Sigmoid colon (tissue), 7 donors: Measurements from ENCODE around the gene MYO1A. TPM values are rescaled to one million over a fixed set of nuclear protein-coding genes. Genes with fewer than 3 reads are reported as not detected.

ENCODE experiments used
- DNase-seq: peaks from one replicate; pipeline ENCODE4 v3.0.0-alpha.2; 2019
- H3K27ac ChIP-seq, 4 donors: fragments of 200-600 bp; sonication (generic); one replicate each; pipeline ENCODE4 v1.5.1; 2016 to 2019; ENCODE audit warnings: mild to moderate bottlenecking in 1 of 4
- H3K27me3 ChIP-seq, 3 donors: fragments of 200-600 bp; sonication (generic); one replicate each; pipeline ENCODE4 v1.5.1; 2019; ENCODE audit warnings: mild to moderate bottlenecking in 1 of 3
- H3K36me3 ChIP-seq, 4 donors: fragments of 200-600 bp; sonication (generic); one replicate each; pipeline ENCODE4 v1.5.1; 2016 to 2019
- H3K4me1 ChIP-seq, 4 donors: fragments of 200-600 bp; sonication (generic); one replicate each; pipeline ENCODE4 v1.5.1; 2017 to 2019
- H3K4me3 ChIP-seq, 4 donors: fragments of 200-600 bp; sonication (generic); one replicate each; pipeline ENCODE4 v1.5.1; 2017 to 2019; ENCODE audit warnings: mild to moderate bottlenecking in 2 of 4, moderate library complexity in 1 of 4
- H3K9me3 ChIP-seq, 4 donors: fragments of 200-600 bp in 3 of 4; sonication (generic) in 3 of 4; one replicate each; pipeline versions ENCODE4 v1.5.1 to v1.6.1; 2013 to 2019
- EP300 ChIP-seq, 4 donors: sonication (generic); formaldehyde crosslinking; IDR thresholded peaks; one replicate each; pipeline ENCODE4 v1.6.1; 2017; ENCODE audit warnings: antibody characterized with exemption in 4 of 4
- POLR2A ChIP-seq, 2 donors: fragments of 450-650 bp; IDR thresholded peaks; one replicate each; pipeline ENCODE4 v1.6.1; 2016; ENCODE audit warnings: antibody characterized with exemption in 2 of 2, mild to moderate bottlenecking in 2 of 2, moderate library complexity in 2 of 2
- POLR2AphosphoS5 ChIP-seq, 4 donors: sonication (generic); formaldehyde crosslinking; IDR thresholded peaks; one replicate each; pipeline ENCODE4 v1.6.1; 2017; ENCODE audit warnings: antibody characterized with exemption in 4 of 4
- WGBS, 2 donors: extraction: QIAGEN DNeasy Blood & Tissue Kit; methylation state at CpG; one replicate each; pipeline ENCODE4 v1.1.7; 2013; 5-methylcytosine and 5-hydroxymethylcytosine counted together
- intact Hi-C: fragments of 100-400 bp; cut with DNase I; formaldehyde crosslinking; loops from one replicate; pipeline ENCODE4 v1.15.1; 2023
- polyA plus RNA-seq, 3 donors: library from polyadenylated mRNA; stranded (reverse); fragments of 200-250 nt; gene quantifications; one replicate each; pipeline ENCODE4 v1.2.3, GENCODE V29; 2013
- total RNA-seq, 4 donors: library from RNA; depleted of rRNA; stranded (reverse); fragments of >200 nt; gene quantifications; one replicate each; pipeline ENCODE4 v1.1.0, GENCODE V29; 2016
- TF ChIP-seq, protein P1 (sequence below), 4 experiments: fragments of 450-650 bp in 3 of 4; fragments of 200-600 bp in 1 of 4; IDR thresholded peaks; one replicate each; pipeline ENCODE4 v1.5.1; 2016 to 2019; ENCODE audit warnings: antibody characterized with exemption in 4 of 4, mild to moderate bottlenecking in 3 of 4, moderate library complexity in 2 of 4
- donor health status: healthy with polysubstance abuse.
- donor health status: Bipolar disorder and iron deficiency.
- donor health status: healthy.

MYO1A gene
- total and polyA plus RNA-seq, 7 donors: 0.71 to 112 (median 7.2) TPM

DNA sequence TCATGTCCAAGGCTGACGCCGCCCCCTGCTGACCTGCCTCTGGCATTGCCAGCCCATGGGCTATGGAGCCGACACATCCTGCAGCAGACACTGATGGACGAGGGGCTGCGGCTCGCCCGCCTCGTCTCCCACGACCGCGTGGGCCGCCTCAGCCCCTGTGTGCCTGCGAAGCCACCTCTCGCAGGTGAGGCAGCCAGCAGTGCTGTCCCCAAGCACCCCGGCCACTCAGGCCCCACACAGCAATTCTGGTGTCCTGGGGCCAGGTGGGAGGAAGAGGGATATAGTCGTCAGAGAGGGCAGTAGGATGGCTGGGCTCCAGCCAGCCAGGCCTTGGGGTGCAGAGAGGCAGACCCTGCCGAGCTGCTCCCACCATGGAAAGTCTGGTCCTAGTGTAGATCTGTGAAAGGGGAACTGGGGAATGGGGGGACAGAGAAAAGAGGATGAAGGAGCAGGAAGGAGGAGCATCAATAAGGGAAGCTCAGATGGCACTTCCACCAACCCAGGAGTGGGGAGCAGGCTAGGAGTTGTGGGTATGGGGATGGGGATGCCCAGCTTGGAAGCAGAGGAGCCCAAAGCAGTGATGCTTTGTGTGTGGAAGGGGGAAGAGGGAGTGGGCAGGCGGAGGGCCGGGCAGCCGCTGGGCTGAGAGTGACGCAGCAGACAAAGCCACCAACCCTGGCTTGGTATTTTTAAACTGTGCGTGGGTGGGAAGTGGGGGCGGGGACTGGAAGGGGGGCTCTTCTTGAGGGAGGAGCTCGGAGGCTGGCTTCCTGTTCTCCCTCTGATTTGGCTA, 43.7 kb upstream of the MYO1A start:
- DNase-seq: peak; percentile 94
- TF ChIP-seq, protein P1, sequence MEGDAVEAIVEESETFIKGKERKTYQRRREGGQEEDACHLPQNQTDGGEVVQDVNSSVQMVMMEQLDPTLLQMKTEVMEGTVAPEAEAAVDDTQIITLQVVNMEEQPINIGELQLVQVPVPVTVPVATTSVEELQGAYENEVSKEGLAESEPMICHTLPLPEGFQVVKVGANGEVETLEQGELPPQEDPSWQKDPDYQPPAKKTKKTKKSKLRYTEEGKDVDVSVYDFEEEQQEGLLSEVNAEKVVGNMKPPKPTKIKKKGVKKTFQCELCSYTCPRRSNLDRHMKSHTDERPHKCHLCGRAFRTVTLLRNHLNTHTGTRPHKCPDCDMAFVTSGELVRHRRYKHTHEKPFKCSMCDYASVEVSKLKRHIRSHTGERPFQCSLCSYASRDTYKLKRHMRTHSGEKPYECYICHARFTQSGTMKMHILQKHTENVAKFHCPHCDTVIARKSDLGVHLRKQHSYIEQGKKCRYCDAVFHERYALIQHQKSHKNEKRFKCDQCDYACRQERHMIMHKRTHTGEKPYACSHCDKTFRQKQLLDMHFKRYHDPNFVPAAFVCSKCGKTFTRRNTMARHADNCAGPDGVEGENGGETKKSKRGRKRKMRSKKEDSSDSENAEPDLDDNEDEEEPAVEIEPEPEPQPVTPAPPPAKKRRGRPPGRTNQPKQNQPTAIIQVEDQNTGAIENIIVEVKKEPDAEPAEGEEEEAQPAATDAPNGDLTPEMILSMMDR (IDR thresholded peaks at IDR 0.05): peak in 3 of 4 experiments; percentile 27 to 44 (median 32)
- TF ChIP-seq EP300 (IDR thresholded peaks at IDR 0.05) (no peak), POLR2A (IDR thresholded peaks at IDR 0.05) (peak; percentile 11 to 24), POLR2AphosphoS5 (IDR thresholded peaks at IDR 0.05) (peak; percentile 29 to 71 (median 63))
- Histone ChIP-seq H3K9me3 (no peaks in the 10 kb centered on the region), H3K4me1 (peaks cover 0 to 57% (median 51%) of the 10 kb centered on the region in 4 donors), H3K4me3 (peak overlapping the region in 1 of 4 donors; percentile 4), H3K27ac (peak overlapping the region; percentile 97 to 100 (median 99)), H3K36me3 (peaks cover 34 to 70% (median 44%) of the 10 kb centered on the region in 4 donors), H3K27me3 (no peaks in the 10 kb centered on the region)
- WGBS, 2 donors: 51 to 60% methylated on average over 24 of the region's 24 CpGs
- intact Hi-C loops: loop anchor here (1.0 kb wide), 1 partner anchor 14 kb away; no protein-coding TSS in a partner anchor

DNA sequence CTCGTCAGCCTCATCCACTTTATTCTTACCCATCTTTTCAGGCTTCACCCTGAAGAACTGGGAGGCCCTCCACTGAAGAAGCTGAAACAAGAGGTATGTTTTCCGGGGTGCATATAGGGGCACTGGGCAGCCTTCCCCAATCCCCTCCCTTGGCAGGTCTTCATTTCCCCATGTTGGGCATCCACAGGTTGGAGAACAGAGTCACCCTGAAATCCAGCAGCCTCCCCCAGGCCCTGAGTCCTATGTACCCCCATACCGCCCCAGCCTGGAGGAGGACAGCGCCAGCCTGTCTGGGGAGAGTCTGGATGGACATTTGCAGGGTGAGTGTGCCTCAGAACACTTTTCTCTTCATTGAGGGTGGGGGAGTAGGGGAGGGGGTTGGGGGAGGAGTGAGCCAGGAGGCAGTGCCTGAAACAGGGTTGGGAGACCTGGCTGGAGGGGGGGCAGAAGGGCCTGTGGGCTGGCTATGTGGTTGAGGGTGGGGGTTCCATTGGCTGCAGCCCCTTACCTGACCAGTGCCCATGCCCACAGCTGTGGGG, 43.0 kb upstream of the MYO1A start:
- Histone ChIP-seq H3K27me3 (no peaks in the 10 kb centered on the region), H3K27ac (peak overlapping the region; percentile 97 to 100 (median 99)), H3K4me1 (peaks cover 0 to 57% (median 55%) of the 10 kb centered on the region in 4 donors), H3K4me3 (no peak overlapping the region), H3K9me3 (no peaks in the 10 kb centered on the region), H3K36me3 (peaks cover 28 to 64% (median 41%) of the 10 kb centered on the region in 4 donors)
- peak in 1 of 4 donors; percentile 2 for TF ChIP-seq POLR2AphosphoS5 (IDR thresholded peaks at IDR 0.05)
- no peak for TF ChIP-seq EP300 (IDR thresholded peaks at IDR 0.05)
- no peak for TF ChIP-seq POLR2A (IDR thresholded peaks at IDR 0.05)
- 89% methylated on average over 4 of the region's 4 CpGs for WGBS, 2 donors
- no peak for DNase-seq
- intact Hi-C loops: loop anchor here (1.0 kb wide), 2 partner anchors 14 to 17 kb away; no protein-coding TSS in a partner anchor

DNA sequence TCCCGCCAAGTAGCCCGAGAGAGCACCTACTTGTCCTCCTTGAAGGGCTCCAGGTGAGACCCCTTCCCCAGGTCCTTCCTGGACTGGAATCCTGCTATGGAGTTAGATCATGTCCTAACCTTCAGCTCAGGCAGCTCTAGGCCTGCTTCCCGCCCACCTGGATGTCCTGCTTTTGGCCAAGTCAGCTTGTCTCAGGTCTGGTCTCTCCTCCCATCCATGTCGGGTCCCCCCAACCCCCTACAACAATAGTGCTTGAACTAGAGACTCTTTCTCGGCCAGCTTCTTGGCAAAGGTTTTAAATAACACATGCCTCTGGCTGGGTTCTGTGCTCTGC, 42.6 kb upstream of the MYO1A start:
- H3K4me3 ChIP-seq: peak overlapping the region in 1 of 4 donors; percentile 12
- intact Hi-C loops: loop anchor here (1.0 kb wide), 1 partner anchor 18 kb away; no protein-coding TSS in a partner anchor
- TF ChIP-seq, protein P1 (IDR thresholded peaks at IDR 0.05): no peak
- TF ChIP-seq POLR2AphosphoS5 (IDR thresholded peaks at IDR 0.05) (no peak), EP300 (IDR thresholded peaks at IDR 0.05) (no peak), POLR2A (IDR thresholded peaks at IDR 0.05) (no peak)
- no peaks in the 10 kb centered on the region for H3K9me3 ChIP-seq
- 83 to 88% methylated on average over 5 of the region's 5 CpGs for WGBS, 2 donors
- H3K27ac ChIP-seq: peak overlapping the region; percentile 97 to 100 (median 99)
- H3K27me3 ChIP-seq: no peaks in the 10 kb centered on the region
- peaks cover 26 to 59% (median 41%) of the 10 kb centered on the region in 4 donors for H3K36me3 ChIP-seq
- H3K4me1 ChIP-seq: peaks cover 0 to 61% (median 58%) of the 10 kb centered on the region in 4 donors
- no peak for DNase-seq

DNA sequence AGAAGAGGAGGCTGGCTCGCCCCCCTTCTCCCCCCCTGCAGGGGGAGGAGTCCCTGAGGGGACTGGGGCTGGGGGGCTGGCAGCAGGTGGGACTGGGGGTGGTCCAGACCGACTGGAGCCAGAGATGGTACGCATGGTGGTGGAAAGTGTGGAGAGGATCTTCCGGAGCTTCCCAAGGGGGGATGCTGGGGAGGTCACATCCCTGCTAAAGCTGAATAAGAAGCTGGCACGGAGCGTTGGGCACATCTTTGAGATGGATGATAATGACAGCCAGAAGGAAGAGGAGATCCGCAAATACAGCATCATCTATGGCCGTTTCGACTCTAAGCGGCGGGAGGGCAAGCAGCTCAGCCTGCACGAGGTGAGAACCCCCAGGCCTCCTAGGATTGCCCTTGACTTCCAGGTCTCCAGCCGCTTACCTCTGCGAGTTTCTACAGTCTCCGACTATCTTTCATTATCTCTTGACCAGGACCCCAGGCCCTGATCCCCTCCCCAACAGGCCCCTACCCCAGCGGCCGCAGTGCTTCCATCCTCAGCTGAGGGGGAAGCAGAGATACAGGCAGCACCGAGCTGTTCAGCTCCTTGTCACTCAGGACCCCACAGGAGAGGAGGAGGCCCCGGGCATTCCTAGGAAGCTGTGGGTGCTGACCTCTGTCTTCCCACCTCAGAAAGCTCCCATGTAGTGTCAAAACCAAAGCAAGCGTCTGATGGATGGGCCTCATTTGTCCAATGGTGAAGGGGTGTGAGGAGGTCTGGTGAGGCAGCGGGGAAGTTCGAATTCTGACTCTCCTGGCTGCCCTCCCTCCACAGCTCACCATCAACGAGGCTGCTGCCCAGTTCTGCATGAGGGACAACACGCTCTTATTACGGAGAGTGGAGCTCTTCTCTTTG, 42.0 kb upstream of the MYO1A start:
- Histone ChIP-seq H3K27ac (peak overlapping the region; percentile 97 to 100 (median 99)), H3K4me3 (peak overlapping the region in 3 of 4 donors; percentile 88 to 96 (median 88)), H3K4me1 (peaks cover 0 to 64% (median 59%) of the 10 kb centered on the region in 4 donors), H3K9me3 (no peaks in the 10 kb centered on the region), H3K36me3 (peaks cover 24 to 53% (median 37%) of the 10 kb centered on the region in 4 donors), H3K27me3 (no peaks in the 10 kb centered on the region)
- TF ChIP-seq POLR2AphosphoS5 (IDR thresholded peaks at IDR 0.05) (no peak), POLR2A (IDR thresholded peaks at IDR 0.05) (no peak), EP300 (IDR thresholded peaks at IDR 0.05) (no peak)
- TF ChIP-seq, protein P1 (IDR thresholded peaks at IDR 0.05): no peak
- 86 to 89% methylated on average over 25 of the region's 25 CpGs for WGBS, 2 donors
- intact Hi-C loops: loop anchor here (1.0 kb wide), 1 partner anchor 18 kb away; no protein-coding TSS in a partner anchor
- peak; percentile 66 for DNase-seq
